Activated CD8-positive, alpha-beta memory T cell treated with anti-CD3 and anti-CD28 coated beads, Interleukin-2, amount 10 ng/mL, durations not matched to agents 7 days and 5 days (primary cell): ENCODE results near the gene EDN2. TPM values are rescaled to one million over a fixed set of nuclear protein-coding genes. Genes with fewer than 3 reads are reported as not detected.

Experiments
- ATAC-seq: fragments of 150-1000 bp; cut with Tn5 transposase; one replicate; pipeline ENCODE4 v1.10.0; 2021; ENCODE audit warnings: moderate library complexity
- CTCF ChIA-PET: fragments of 350-600 bp; sonication (Branson Sonifier 250); formaldehyde crosslinking; loops from one replicate; lab custom pipeline; 2021; ENCODE audit warnings: antibody characterized with exemption; lab: Charles Lee
- DNase-seq: peaks from one replicate; pipeline ENCODE4 v3.0.0-alpha.2; 2020
- H3K27ac Mint-ChIP-seq: one replicate; pipeline ENCODE4 v1.8.0; 2021; ENCODE audit warnings: mild to moderate bottlenecking, mixed read lengths
- H3K27me3 Mint-ChIP-seq: one replicate; pipeline ENCODE4 v1.8.0; 2021; ENCODE audit warnings: mixed read lengths
- H3K36me3 Mint-ChIP-seq: one replicate; pipeline ENCODE4 v1.8.0; 2021; ENCODE audit warnings: mild to moderate bottlenecking, mixed read lengths
- H3K4me1 Mint-ChIP-seq: one replicate; pipeline ENCODE4 v1.8.0; 2021; ENCODE audit warnings: mixed read lengths
- H3K4me3 Mint-ChIP-seq: one replicate; pipeline ENCODE4 v1.8.0; 2021; ENCODE audit warnings: mild to moderate bottlenecking, moderate library complexity, mixed read lengths
- H3K9me3 Mint-ChIP-seq: one replicate; pipeline ENCODE4 v1.8.0; 2022; ENCODE audit warnings: low read depth, mixed read lengths
- total RNA-seq, 2 experiments: library from RNA; stranded (reverse); gene quantifications; one replicate each; pipeline ENCODE4 v1.2.3, GENCODE V29; 2021

The EDN2 gene
- total RNA-seq, 2 experiments from 2014 or later = not detected

DNA sequence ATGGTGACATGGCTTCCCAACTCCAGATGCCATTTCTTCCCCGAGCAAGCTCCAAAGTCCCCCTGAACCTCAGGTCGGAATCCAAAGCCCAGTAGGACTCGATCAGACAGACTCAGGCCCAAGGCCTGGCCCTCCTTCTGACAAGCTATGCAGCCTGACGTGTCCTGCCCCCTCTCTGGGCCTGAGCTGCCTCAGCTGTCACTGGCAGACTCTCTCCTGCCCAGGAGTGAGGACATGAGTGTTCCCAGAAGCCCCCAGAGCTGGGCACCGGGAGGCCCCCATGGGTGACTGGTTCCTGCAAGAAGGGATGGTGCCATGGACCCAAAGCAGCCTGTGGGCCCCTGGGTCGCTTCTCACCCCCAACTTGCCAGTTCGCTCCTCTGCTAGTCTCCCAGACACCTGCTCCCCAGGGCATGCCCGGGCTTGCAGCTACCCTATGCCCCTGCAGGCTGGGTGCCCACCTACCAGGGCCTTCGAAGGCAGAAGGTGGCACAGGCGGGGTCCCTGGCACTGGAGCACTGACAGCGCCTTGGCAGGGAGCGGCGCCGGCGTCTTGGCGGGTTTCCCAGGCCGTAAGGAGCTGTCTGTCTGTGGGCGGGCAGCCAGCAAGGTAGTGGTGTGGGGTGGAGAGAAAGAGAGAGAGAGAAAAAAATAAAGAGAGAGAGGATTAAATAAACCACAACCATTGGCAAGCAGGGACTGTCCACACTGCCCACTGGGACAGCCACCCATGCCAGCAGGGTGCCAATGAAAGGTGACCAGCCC, 2.3 kb downstream of the EDN2 start:
- H3K27ac Mint-ChIP-seq = no peak overlapping the region
- no peak for DNase-seq
- H3K36me3 Mint-ChIP-seq = no peaks in the 10 kb centered on the region
- H3K27me3 Mint-ChIP-seq = peaks cover 11% of the 10 kb centered on the region
- no peak for ATAC-seq
- H3K4me1 Mint-ChIP-seq = no peaks in the 10 kb centered on the region
- no peak overlapping the region for H3K4me3 Mint-ChIP-seq
- CTCF ChIA-PET = interaction anchor here (1.5 to 1.7 kb wide), 3 partner anchors 9 to 65 kb away, joined by 3 to 5 read pairs (median 3); no protein-coding TSS in a partner anchor
- no peaks in the 10 kb centered on the region for H3K9me3 Mint-ChIP-seq

DNA sequence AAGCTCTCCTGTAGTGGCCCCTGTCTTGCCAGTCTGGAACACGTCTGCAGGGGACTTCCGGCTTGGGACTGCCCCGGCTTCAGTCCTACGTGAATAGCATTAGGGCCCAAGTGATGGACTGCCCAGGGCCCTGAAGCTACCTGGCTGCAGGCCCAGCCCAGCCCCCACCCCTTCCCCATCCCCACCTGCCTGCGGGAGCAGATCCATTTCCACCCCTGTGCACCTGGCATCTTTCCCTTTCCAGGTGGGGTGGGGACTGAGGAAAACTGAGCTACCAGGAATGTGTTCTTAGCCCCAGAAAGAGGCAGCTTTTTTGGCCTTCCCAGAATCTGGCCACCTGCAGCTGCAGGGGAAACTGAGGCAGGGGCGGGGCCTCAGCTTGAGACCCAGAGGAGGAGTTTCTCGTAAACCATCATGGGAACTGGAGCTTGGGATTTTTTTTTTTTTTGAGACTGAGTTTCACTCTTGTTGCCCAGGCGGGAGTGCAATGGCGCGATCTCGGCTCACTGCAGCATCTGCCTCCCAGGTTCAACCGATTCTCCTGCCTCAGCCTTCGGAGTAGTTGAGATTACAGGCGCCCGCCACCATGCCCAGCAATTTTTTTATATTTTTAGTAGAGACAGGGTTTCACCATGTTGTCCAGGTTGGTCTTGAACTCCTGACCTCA, 3.2 kb downstream of the EDN2 start:
- H3K9me3 Mint-ChIP-seq = no peaks in the 10 kb centered on the region
- no peak overlapping the region for H3K4me3 Mint-ChIP-seq
- H3K27me3 Mint-ChIP-seq = peaks cover 5% of the 10 kb centered on the region
- ATAC-seq (no peak), DNase-seq (no peak)
- CTCF ChIA-PET = interaction anchor here (1.5 kb wide), 1 partner anchor 10 kb away, joined by 5 read pairs; no protein-coding TSS in a partner anchor
- H3K36me3 Mint-ChIP-seq = no peaks in the 10 kb centered on the region
- H3K4me1 Mint-ChIP-seq = no peaks in the 10 kb centered on the region
- no peak overlapping the region for H3K27ac Mint-ChIP-seq

DNA sequence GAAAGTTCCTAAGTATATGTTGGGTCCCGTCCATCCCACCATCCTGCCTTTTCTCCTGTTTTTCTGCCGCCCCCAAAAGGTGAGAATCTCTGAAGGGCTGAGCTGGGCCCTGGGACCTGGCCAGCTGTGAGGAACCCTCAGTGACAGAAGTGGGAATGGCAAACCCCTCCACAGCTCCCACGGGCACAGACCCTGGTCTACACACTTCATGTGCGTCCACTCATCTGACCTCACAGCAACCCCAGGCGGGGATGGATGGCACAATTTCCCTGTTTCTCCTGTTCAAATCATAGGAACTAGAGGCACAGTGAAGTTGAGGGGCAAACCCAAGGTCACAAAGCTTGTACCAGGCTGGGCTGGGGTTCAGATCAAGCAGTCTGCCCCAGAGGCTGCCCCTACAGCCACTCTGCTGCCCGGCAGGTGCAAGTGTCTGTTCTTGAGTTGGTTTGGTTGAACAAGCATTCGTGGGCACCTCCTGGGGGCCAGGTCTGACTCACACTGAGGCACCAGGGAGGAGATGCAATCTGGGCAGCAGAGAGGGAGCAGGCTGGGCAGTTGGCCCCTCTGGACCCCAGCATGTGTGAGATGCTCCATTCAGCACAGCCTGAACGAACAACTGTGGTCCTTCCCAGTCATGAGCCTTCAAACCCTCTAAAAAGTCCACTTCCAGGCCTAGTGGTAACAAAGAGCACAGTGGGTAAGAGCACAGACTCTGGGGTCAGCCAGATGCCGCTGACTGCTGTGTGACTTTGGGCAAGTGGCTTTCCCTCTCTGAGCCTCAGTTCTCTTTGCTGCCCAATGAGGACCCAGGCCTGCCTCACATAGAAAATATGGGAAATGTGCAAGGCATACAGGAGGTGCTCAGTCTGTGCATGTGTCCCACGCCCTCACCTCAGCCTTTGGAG, 4.0 kb downstream of the EDN2 start:
- Mint-ChIP-seq H3K27me3 (no peaks in the 10 kb centered on the region), H3K27ac (no peak overlapping the region), H3K36me3 (no peaks in the 10 kb centered on the region), H3K4me3 (no peak overlapping the region), H3K9me3 (no peaks in the 10 kb centered on the region), H3K4me1 (no peaks in the 10 kb centered on the region)
- ATAC-seq (no peak), DNase-seq (no peak)
- CTCF ChIA-PET = interaction anchor here (1.5 kb wide), 1 partner anchor 11 kb away, joined by 5 read pairs; no protein-coding TSS in a partner anchor

DNA sequence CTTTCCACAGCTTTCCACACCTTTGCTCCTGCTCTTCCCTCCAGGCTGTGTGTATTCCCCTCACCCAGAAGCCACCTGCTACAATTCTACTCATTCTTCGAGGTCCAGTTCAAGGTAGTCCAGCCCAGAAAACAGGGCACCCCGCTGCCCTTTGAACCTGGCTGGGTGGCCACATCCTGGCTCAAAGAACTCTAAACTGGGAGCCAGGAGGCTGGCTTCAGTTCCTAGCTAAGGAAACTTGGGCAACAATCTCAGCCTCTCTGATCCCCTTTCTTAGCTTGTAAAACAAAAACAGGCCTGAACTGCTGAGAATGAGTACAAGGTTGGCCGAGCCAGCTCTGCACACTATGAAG, 4.7 kb downstream of the EDN2 start:
- Mint-ChIP-seq H3K9me3 (no peaks in the 10 kb centered on the region), H3K4me3 (no peak overlapping the region), H3K27ac (no peak overlapping the region), H3K27me3 (no peaks in the 10 kb centered on the region), H3K4me1 (no peaks in the 10 kb centered on the region), H3K36me3 (no peaks in the 10 kb centered on the region)
- DNase-seq (no peak), ATAC-seq (no peak)
- CTCF ChIA-PET = no interaction called here

DNA sequence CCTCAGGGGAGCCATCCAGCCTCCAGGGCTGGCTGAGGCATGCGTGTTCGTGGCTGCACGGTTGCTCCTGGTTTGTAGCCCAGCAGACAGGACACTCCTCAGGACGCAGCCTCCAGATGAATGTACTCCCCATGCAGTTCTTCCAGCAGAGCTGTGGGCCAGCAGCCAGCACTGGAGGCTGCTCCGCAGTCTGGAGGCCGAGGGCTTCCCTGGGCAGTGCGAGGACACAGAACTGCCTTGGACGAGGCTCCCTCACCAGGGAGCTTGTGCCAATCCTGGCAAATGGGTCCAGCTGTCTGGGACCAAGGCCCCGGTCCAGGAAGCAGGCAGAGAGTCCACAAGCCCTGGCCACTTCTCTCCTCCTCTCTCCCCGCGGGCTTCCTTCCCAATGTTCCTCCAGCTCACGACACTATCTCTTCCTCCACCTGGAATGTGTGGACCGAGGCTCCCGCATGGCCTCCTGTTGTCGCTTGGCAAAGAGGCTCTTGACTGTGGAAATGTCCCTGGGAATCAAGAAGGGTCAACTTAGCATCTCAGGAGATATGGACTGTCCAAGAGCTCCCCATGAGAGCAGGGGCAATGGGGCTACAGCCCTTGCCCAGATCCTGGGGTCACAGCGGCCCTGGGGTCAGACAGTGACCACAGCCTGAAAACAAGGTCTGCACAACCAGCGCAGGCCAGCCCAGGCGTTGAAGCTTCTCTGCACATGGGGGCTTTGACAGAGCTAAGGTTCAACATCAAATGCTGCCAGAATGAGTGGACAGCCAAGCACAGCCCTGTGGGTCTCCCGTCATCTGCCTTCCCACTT, 5.3 kb downstream of the EDN2 start:
- H3K4me1 Mint-ChIP-seq = no peaks in the 10 kb centered on the region
- no peaks in the 10 kb centered on the region for H3K27me3 Mint-ChIP-seq
- H3K9me3 Mint-ChIP-seq = no peaks in the 10 kb centered on the region
- ATAC-seq (no peak), DNase-seq (no peak)
- no peaks in the 10 kb centered on the region for H3K36me3 Mint-ChIP-seq
- no peak overlapping the region for H3K4me3 Mint-ChIP-seq
- no peak overlapping the region for H3K27ac Mint-ChIP-seq
- CTCF ChIA-PET = no interaction called here

DNA sequence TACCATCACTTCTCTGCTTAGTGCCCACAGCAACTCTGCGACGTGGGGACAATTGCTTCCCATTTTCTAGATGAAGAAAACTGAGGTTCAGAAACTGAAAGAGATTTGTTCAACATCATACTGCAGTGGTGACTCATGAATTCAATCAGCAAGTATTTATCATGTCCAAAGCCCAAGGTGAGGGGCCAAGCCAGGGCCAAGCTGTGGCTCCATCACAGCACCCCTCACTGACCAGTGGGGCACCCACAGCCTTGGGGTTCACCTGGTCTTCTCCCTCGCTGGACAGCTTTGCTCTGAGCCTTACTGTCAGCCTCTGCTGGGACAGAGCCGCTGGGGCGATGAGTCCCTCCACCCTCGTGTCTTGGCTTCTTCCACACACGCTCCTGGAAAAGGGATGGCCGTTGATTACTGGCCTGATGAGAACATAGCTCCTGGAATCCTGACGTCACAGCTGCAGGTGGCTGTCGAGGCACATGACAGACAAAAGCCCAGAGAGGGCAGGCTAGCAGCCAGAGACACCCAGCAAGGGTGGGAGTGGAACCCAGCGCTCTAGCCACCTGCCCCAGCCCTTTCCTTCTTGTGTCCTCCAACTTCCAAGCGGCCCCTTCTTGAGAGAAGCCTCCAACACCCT, 6.2 kb downstream of the EDN2 start:
- Mint-ChIP-seq H3K36me3 (no peaks in the 10 kb centered on the region), H3K27ac (no peak overlapping the region), H3K4me1 (no peaks in the 10 kb centered on the region), H3K9me3 (no peaks in the 10 kb centered on the region), H3K4me3 (no peak overlapping the region), H3K27me3 (peaks cover 1% of the 10 kb centered on the region)
- ATAC-seq = no peak
- CTCF ChIA-PET = no interaction called here
- DNase-seq = no peak

DNA sequence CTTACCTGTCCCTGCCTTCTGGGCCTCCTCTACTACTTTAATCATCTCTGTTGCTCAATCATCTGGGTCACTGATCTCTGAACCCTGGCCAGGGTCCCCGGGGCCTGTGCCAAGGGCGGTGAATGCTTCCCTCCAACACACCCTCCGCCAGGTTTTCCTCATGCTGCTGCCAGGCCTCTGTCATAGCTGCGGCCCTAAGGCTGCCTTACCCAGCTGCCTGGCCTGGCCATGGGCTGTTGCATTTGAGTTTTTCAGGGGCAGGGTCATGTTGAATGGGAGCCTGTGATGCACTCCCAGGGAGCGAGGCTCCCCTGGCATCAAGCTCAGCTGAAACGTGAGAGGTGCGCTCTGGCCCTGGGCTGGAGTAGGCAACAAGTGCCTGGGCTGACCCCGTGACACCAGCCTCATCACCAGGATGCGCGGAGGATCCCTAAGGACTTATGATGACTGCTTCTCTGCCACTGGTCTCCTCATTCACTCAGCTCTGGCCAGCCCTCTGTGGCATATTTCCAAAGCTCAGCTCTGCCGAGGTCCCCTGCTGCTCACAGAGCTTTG, 7.6 kb downstream of the EDN2 start:
- CTCF ChIA-PET = no interaction called here
- ATAC-seq (no peak), DNase-seq (no peak)
- no peaks in the 10 kb centered on the region for H3K9me3 Mint-ChIP-seq
- H3K4me1 Mint-ChIP-seq = no peaks in the 10 kb centered on the region
- H3K27ac Mint-ChIP-seq = no peak overlapping the region
- H3K27me3 Mint-ChIP-seq = peaks cover 10% of the 10 kb centered on the region
- H3K4me3 Mint-ChIP-seq = no peak overlapping the region
- H3K36me3 Mint-ChIP-seq = no peaks in the 10 kb centered on the region

DNA sequence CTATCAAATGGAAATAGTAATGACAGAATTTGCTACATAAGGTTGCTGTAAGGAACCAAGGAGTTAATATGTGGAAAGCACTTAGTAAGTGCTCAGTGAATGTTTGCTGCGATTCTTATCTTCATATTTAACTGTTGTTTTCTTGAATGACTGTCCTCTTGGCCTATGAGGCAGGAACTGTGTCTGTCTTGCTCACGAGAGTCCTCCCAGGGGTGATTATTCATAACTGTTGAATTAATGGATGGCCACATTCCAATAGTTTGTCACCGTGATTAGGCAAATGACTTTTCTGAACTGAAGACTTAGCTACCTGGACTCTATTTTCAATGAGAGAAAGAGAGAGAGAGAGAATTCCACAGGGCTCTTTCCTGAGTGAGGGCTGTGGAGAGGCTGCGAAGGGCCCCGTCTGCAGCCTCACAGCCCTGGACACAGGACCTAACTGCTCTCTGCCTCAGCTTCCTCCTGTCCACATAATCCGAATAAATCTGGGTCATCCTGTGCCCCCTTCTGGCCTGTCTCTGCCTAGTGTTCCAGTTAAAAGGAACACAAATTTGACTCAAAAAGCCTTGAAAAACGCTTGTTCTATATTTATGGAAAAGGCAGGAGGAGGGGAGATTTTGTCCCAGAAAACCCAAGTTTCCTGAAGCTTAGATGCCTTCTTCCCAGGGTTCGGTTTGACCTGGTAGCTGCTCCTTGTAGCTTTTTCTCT, 8.5 kb downstream of the EDN2 start:
- no peak for DNase-seq
- no peaks in the 10 kb centered on the region for H3K36me3 Mint-ChIP-seq
- no peak overlapping the region for H3K27ac Mint-ChIP-seq
- H3K4me3 Mint-ChIP-seq = no peak overlapping the region
- CTCF ChIA-PET = interaction anchor here (1.6 kb wide), 1 partner anchor 37 kb away, joined by 4 read pairs; no protein-coding TSS in a partner anchor
- peaks cover 10% of the 10 kb centered on the region for H3K27me3 Mint-ChIP-seq
- ATAC-seq = no peak
- no peaks in the 10 kb centered on the region for H3K9me3 Mint-ChIP-seq
- H3K4me1 Mint-ChIP-seq = no peaks in the 10 kb centered on the region

DNA sequence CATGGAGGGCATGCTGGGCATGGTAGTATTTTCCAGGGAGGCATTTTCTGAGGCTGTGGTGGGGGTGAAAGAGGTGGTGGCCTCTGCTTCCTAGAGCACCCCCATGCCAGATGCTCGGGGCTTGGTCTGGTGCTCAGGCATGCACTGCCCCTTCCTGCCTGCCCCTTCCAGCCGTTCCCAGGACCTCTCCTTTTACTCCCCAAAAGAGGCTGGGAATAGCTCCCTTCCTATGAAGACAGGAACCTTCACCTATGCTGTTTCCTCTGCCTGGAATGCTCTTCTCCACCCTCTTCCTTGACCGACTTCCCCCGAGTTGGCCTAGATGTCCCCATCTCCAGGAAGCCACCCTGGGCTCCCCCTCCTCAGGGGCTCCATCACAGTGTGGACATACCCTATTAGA, 9.1 kb downstream of the EDN2 start:
- H3K9me3 Mint-ChIP-seq = no peaks in the 10 kb centered on the region
- no peak overlapping the region for H3K27ac Mint-ChIP-seq
- H3K4me3 Mint-ChIP-seq = no peak overlapping the region
- CTCF ChIA-PET = interaction anchor here (1.6 kb wide), 1 partner anchor 38 kb away, joined by 4 read pairs; no protein-coding TSS in a partner anchor
- H3K36me3 Mint-ChIP-seq = no peaks in the 10 kb centered on the region
- no peak for DNase-seq
- H3K27me3 Mint-ChIP-seq = peaks cover 10% of the 10 kb centered on the region
- no peak for ATAC-seq
- no peaks in the 10 kb centered on the region for H3K4me1 Mint-ChIP-seq

DNA sequence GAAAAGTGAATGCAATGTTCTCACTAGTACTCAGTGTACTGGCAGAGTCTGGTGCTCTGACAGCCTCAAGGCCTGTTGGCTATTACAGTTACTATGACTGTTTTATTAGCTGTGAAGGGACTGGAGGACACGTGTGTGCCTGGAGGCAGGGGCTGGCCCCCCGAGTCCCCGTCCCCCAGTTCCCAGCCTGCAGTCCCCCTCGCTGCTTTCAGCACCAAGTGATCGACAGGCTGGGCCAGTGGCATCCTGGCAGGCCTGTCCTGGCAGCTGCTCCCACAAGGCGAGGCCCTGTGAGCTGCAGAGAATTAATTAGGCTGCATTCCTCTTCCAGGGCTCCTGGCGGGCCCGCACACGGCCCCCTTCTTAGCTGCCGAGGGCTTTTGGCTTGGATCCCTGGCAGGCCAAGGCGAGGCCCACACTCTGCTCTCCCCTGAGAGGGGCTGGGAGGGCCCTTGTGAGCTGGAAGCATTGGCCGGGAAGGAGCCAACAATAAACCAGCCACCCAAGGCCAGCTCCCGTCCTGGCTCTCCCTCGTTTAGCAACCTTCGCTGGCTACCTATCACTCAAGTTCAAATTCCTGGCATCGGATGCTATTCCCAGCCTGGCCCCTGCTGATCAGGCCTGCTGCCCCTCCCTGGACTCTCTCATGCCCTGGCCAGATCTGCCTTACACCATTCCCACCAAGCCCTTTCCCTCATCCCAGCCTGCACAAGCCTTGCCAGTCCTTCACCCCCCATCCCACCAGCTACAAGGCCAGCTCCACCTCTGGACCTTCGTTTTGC, 9.8 kb downstream of the EDN2 start:
- H3K9me3 Mint-ChIP-seq = no peaks in the 10 kb centered on the region
- CTCF ChIA-PET = interaction anchor here (1.6 kb wide), 1 partner anchor 39 kb away, joined by 4 read pairs; no protein-coding TSS in a partner anchor
- H3K4me3 Mint-ChIP-seq = no peak overlapping the region
- H3K27ac Mint-ChIP-seq = no peak overlapping the region
- peaks cover 10% of the 10 kb centered on the region for H3K27me3 Mint-ChIP-seq
- H3K4me1 Mint-ChIP-seq = no peaks in the 10 kb centered on the region
- ATAC-seq (no peak), DNase-seq (no peak)
- no peaks in the 10 kb centered on the region for H3K36me3 Mint-ChIP-seq

DNA sequence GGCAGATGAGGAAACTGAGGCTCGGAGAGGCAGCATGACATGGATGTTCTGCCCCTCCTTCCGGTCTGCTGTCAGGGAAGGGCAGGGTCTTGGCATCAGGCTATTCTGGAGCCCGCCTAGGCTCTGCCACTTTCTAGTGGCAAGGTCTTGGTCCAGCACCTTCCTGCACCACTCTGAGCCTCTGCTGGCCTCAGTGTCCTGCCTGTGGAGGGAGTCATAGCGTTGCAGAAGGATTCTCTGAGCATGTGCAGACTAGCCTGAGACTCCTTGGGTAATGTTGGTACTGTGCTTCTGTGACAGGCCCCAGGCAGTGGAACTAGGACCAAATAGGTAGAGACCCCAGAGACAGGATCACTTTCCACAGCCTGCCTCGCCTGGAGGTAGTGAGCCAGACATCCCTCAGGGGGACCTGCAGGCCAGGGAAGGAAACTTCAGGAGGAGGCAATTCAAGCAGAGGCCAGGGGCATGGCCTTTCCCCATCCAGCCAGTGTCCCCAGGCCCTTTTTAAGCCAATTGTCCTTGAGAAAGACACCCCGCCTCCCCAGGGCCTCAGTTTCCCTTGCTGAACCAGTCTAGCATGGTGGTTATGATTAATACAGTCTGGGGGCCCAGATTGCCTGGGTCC, 10.6 kb downstream of the EDN2 start:
- Mint-ChIP-seq H3K4me1 (no peaks in the 10 kb centered on the region), H3K27me3 (peaks cover 10% of the 10 kb centered on the region), H3K9me3 (no peaks in the 10 kb centered on the region), H3K27ac (no peak overlapping the region), H3K4me3 (no peak overlapping the region), H3K36me3 (no peaks in the 10 kb centered on the region)
- CTCF ChIA-PET = no interaction called here
- no peak for ATAC-seq
- no peak for DNase-seq
